Spinal cord (tissue), 10 donors: ENCODE measurements around the gene ZNF785. TPM values are rescaled to one million over a fixed set of nuclear protein-coding genes. Genes with fewer than 3 reads are reported as not detected.
A peak's percentile ranks its signal among the peaks of the same experiment; 100 is the strongest.

ENCODE experiments used
- DNase-seq, 6 donors: peaks; one replicate each; pipeline versions ENCODE4 v3.0.0 to v3.0.0-alpha.2; 2013 to 2015; ENCODE audit warnings: low spot score in 6 of 6, low read depth in 4 of 6
- H3K27ac ChIP-seq: one replicate; pipeline ENCODE4 v1.5.1; 2013; ENCODE audit warnings: low read depth, low read length, control low read depth
- H3K27me3 ChIP-seq: one replicate; pipeline ENCODE4 v1.6.1; 2013; ENCODE audit warnings: low read length; ENCODE audit not compliant: control insufficient read depth, insufficient read depth
- H3K36me3 ChIP-seq: one replicate; pipeline ENCODE4 v1.6.1; 2013; ENCODE audit warnings: low read length; ENCODE audit not compliant: control insufficient read depth, insufficient read depth
- H3K4me1 ChIP-seq: one replicate; pipeline ENCODE4 v1.6.1; 2013; ENCODE audit warnings: low read length; ENCODE audit not compliant: control insufficient read depth, insufficient read depth
- H3K4me3 ChIP-seq: one replicate; pipeline ENCODE4 v1.5.1; 2013; ENCODE audit warnings: low read depth, low read length, control low read depth
- H3K9me3 ChIP-seq: one replicate; pipeline ENCODE4 v1.6.1; 2013; ENCODE audit warnings: low read length; ENCODE audit not compliant: control insufficient read depth, insufficient read depth
- WGBS: methylation state at CpG from one replicate; pipeline ENCODE4 v1.1.5; 2013; ENCODE audit warnings: missing lambda C conversion rate; ENCODE audit not compliant: insufficient coverage; 5-methylcytosine and 5-hydroxymethylcytosine counted together
- polyA plus RNA-seq, 2 donors: library from polyadenylated mRNA; unstranded; fragments of 120-200 nt; gene quantifications; one replicate each; pipeline ENCODE4 v1.2.1, GENCODE V29; 2013; ENCODE audit not compliant: insufficient read length in 2 of 2
- total RNA-seq, 2 donors: library from RNA; depleted of rRNA in 1 of 2; stranded (reverse); fragments of 120-200 nt in 1 of 2; fragments of >200 nt in 1 of 2; gene quantifications; one replicate each; pipeline versions ENCODE4 v1.2.3 to v1.2.4, GENCODE V29; 2013 to 2014
- donor health status: healthy.

Gene ZNF785
- total and polyA plus RNA-seq, 4 donors = 12.5 to 37.7 (median 19.5) TPM

DNA sequence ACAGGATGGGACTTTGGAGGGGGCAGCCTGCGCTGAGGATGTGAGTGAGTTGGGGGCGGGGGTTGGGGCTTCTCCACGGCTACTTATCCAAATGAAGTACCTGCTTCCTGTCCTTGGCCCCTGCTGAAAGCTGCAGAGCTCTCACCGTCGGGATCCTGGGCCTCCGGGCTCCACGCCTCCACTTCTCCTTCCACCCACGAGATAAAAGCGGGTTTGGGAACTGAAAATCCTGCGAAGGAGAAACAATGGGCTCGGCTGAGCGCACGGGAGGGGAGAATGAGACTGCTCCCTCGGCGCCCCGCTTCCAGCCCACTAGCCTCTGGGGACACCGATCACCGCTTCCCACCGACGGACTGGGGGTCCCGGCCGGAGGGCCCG lies 486 bp downstream of the ZNF785 start:
- Histone ChIP-seq H3K27ac (peak overlapping the region; percentile 86), H3K36me3 (peaks cover 37% of the 10 kb centered on the region), H3K27me3 (no peaks in the 10 kb centered on the region), H3K4me3 (peak overlapping the region; percentile 74), H3K4me1 (peaks cover 31% of the 10 kb centered on the region), H3K9me3 (no peaks in the 10 kb centered on the region)
- DNase-seq = peak in 2 of 6 donors; percentile 7 to 12
- under 1% methylated on average over 20 of the region's 23 CpGs for WGBS

DNA sequence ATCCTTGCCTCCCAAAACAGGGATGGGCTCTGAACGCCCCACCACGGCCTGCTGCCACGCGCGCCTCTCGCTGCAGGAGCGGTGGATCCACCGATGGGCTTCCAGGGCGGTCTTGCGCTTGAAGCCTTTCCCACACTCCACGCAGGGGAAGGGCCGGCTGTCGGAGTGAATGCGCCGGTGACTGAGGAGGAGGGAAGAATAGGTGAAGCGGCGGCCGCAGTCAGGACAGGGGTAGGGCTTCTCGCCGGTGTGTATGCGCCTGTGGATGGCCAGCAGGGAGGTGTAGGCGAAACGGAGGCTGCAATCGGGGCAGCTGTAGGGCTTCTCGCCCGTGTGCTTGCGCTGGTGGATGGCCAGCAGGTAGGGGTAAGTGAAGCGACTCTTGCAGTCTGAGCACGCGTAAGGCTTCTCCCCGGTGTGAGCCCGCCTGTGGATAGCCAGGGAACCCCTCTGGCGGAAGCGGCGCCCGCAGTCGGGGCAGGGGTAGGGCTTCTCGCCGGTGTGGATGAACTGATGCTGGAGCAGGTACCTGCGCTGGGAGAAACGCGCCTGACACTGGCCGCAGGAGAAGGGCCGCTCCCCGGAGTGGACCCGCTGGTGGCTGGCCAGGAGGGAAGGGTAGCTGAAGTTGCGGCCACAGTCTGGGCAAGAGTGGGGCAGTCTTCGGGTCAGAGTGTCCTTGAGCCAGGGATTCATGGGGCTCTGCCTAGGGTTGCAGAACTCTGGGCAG lies 2.7 kb downstream of the ZNF785 start:
- WGBS = 96% methylated on average over 48 of the region's 48 CpGs
- Histone ChIP-seq H3K27ac (no peak overlapping the region), H3K4me1 (peaks cover 31% of the 10 kb centered on the region), H3K9me3 (no peaks in the 10 kb centered on the region), H3K4me3 (no peak overlapping the region), H3K36me3 (peaks cover 49% of the 10 kb centered on the region), H3K27me3 (no peaks in the 10 kb centered on the region)
- no peak for DNase-seq

DNA sequence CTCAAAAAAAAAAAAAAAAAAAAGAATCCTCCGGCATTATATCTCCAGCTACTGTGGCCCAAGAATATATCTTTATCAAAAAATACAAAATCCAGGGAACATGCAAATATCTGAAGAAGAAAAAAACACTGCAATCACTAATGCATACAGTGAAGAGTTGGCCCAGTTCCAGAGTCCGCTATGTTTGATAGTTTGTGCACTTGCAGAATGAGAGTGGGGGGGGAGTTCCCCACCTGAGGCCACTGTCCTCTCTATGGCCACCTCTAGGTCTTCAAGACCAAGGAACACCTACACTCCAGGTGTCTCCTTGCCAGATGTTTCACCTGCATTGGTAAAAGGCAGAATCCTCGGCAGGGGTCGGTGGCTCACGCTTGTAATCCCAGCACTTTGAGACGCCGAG lies 4.0 kb downstream of the ZNF785 start:
- Histone ChIP-seq H3K4me3 (no peak overlapping the region), H3K36me3 (peaks cover 58% of the 10 kb centered on the region)

DNA sequence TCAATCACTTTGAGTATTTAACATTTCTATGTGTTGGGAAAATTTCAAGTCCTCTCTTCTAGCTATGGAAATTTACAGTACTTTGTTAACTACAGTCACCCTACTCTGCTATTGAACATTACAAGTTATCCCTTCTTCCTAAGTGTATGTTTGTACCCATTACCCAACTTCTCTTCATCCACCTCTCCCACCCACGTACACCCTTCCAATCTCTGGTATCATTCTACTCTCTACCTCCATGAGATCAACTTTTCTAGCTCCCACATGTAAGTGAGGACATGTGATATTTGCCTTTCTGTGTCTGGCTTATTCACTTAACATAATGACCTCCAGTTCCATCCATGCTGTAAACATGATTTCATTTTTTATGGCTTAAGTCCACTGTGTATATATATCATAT lies 10.8 kb downstream of the ZNF785 start:
- H3K36me3 ChIP-seq = peaks cover 40% of the 10 kb centered on the region
- DNase-seq = no peak
- peaks cover 25% of the 10 kb centered on the region for H3K4me1 ChIP-seq
- no peaks in the 10 kb centered on the region for H3K27me3 ChIP-seq
- H3K9me3 ChIP-seq = no peaks in the 10 kb centered on the region
- no peak overlapping the region for H3K27ac ChIP-seq
- no CpG with 5 or more reads among the region's 1 CpG for WGBS
- no peak overlapping the region for H3K4me3 ChIP-seq

More for the DNA sequence above, 4.0 kb downstream of the ZNF785 start:
- H3K27ac ChIP-seq = no peak overlapping the region
- H3K4me1 ChIP-seq = peaks cover 28% of the 10 kb centered on the region
- DNase-seq = no peak
- H3K9me3 ChIP-seq = no peaks in the 10 kb centered on the region
- H3K27me3 ChIP-seq = no peaks in the 10 kb centered on the region
- 86% methylated on average over 4 of the region's 7 CpGs for WGBS

DNA sequence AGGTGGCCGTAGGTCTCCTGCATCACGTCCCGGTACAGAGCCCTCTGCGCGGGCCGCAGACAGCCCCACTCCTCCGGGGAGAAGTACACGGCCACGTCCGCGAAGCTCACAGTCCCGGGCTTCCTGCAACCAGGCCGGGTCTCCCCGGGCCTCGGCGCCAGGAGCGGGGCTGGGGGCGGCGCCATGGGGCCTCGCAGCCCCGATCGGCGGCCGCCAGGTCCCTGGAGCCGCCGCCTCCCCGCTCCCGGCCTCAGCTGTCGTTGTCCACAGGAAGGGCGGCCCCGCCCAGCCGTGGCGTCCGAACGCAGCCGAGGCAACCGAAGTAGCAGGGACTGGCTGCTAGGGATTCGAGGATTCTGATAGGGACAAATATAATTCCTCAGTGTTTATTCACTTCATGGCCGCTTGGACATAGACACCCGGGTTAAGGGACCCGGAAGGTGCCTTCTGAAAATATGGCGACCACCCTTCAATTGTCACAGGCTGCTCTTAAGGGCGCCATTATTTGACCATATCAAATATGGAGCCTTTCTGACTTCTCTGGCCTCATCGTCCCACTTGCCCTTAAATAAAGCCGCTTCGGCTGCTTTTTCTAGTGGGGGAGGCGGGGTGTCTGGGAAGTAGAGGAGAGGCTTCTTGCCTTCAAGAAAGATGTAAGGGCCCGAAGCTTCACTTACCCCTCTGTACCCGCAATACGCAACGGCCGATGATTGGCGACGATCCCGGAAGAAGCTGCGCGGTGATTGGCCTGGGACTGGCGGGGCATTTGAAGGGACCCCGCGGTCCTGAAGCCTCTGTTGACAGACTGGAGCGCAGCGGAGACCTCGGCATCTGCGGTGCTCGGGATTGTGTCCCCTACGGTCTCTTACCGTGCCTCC lies 13.8 kb downstream of the ZNF785 start, which contains the start of gene ZNF688:
ZNF688 (minus strand) TSS at position 270 of the 878 bp plus-strand sequence; CDS start at position 185, 85 bp downstream.
- peaks cover 26% of the 10 kb centered on the region for H3K4me1 ChIP-seq
- H3K9me3 ChIP-seq = no peaks in the 10 kb centered on the region
- whole genome bisulfite sequencing = 0% methylated on average over 62 of the region's 67 CpGs
- peak; percentile 95 to 100 (median 98) for DNase-seq
- peaks cover 29% of the 10 kb centered on the region for H3K36me3 ChIP-seq
- peak within 1 kb of the TSS; percentile 78 for H3K4me3 ChIP-seq
- peak within 1 kb of the TSS; percentile 98 for H3K27ac ChIP-seq
- H3K27me3 ChIP-seq = no peaks in the 10 kb centered on the region

DNA sequence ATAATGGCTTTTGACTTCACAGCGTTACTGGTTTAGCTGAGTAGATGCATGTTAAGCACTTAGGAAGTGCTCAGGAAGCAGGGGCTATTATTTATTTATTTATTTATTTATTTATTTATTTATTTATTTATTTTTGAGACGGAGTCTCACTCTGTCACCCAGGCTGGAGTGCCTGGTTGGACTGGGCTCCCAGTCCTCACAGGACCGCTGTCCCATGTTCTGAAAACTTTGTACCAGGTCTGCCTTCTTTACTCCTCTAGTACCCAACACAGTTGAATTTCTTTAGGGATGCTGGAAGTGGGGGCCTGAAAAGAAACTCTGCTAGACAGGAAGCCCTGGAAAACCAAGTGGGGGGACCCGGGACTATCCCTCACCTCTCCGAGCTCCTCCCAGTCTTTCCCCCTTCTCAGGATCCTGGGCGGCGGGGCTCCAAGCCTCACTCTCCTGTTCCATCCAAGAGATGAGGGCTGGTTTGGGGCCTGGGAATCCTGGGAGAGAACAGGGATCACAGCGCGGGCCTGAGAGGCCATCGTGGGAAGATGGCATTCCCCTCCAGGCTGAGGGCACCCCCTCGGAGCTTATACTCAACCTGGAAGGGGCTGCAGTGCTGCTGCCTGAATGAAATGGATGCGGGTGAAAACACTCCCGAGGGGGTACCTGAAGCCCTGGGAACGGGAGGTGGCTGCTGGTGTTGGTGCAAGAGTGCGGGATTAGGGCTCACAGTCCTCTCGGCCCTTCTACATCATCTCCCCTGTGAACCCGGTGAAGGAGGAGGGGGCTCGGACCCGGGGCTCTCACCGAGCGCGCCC lies 14.7 kb downstream of the ZNF785 start:
- WGBS = under 1% methylated on average over 15 of the region's 22 CpGs
- peak in 4 of 6 donors; percentile 12 to 72 (median 18) for DNase-seq
- H3K4me3 ChIP-seq = peak overlapping the region; percentile 78
- H3K27ac ChIP-seq = peak overlapping the region; percentile 98
- H3K36me3 ChIP-seq = peaks cover 21% of the 10 kb centered on the region
- H3K9me3 ChIP-seq = no peaks in the 10 kb centered on the region
- peaks cover 26% of the 10 kb centered on the region for H3K4me1 ChIP-seq
- no peaks in the 10 kb centered on the region for H3K27me3 ChIP-seq

DNA sequence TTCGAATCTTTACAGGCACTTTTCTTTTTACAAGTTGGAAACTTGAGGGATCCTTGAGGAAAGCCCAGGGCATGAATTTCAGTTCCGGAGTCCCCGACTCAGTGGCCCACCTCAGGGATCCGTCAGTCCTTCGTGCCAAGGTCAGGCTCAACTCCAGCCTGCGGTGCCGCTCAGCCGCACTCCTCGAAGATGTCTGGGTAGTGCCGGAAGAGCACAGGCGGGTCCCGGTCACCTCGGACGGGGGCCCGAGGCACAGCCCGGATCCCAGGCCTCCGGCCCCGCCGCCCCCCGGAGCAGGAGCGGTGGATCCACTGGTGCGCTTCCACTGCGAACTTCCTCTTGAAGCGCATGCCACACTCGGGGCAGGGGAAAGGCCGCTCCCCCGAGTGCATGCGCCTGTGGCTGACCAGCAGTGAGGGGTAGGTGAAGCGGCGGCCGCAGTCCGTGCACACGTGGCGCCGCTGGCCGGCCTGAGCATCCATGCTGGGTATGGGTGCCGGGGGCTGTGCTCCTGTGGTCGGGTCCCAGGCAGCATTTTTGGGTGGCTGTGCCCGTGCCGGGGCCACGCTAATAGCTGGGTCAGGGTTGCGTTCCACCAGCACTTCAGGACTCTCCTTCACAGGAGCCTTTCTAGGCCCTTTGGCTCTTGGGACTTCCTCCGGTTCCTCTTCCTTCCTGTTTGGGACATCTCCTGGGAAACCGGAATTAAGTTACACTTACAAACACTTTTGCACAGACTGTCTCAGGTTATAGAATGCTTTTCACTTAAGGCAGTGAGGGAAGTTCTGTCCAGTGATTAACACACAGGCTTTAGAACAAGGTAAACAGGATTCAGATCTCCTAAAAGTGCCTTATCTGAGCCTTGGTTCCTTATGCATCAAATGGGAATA lies 15.5 kb downstream of the ZNF785 start:
- H3K4me3 ChIP-seq = no peak overlapping the region
- H3K27me3 ChIP-seq = no peaks in the 10 kb centered on the region
- peaks cover 26% of the 10 kb centered on the region for H3K4me1 ChIP-seq
- no peak for DNase-seq
- peak overlapping the region; percentile 98 for H3K27ac ChIP-seq
- H3K9me3 ChIP-seq = no peaks in the 10 kb centered on the region
- 90% methylated on average over 42 of the region's 44 CpGs for WGBS
- H3K36me3 ChIP-seq = peaks cover 18% of the 10 kb centered on the region

DNA sequence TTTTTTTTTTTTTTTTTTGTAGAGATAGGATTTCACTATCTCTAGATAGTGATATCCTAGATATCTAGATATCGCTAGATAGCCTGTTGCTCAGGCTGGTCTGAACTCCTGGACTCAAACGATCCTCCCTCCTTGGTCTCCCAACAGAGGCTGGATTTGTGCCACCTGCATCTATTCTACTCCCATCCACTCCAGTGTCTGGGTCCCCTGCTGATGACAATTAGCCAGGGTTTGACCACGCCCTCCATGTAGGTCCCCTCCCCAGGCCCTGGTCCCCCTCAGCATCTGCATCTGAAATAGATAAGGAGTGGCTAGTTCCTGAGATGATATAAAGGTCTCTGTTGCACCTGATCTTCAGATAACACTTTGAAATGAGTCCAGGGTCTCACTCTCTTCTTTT lies 16.2 kb downstream of the ZNF785 start:
- Histone ChIP-seq H3K27ac (no peak overlapping the region), H3K9me3 (no peaks in the 10 kb centered on the region), H3K4me1 (peaks cover 26% of the 10 kb centered on the region), H3K4me3 (no peak overlapping the region), H3K36me3 (peaks cover 18% of the 10 kb centered on the region), H3K27me3 (no peaks in the 10 kb centered on the region)
- WGBS = 83% methylated on average over 2 of the region's 3 CpGs
- DNase-seq = no peak
